BLaER1 (cell line): ENCODE data around the gene RBMS1.

Experiments used
- H3K27ac ChIP-seq: shearing (Covaris generic); formaldehyde crosslinking; 2 replicates; pipeline ENCODE4 v1.8.1; 2022
- H3K27me3 ChIP-seq: shearing (Covaris generic); formaldehyde crosslinking; 2 replicates; pipeline ENCODE4 v1.8.1; 2022
- H3K36me3 ChIP-seq: shearing (Covaris generic); formaldehyde crosslinking; 2 replicates; pipeline ENCODE4 v1.8.1; 2022
- H3K4me1 ChIP-seq: shearing (Covaris generic); formaldehyde crosslinking; 2 replicates; pipeline ENCODE4 v1.8.1; 2022
- H3K4me2 ChIP-seq: shearing (Covaris generic); formaldehyde crosslinking; 2 replicates; pipeline ENCODE4 v1.8.1; 2022
- H3K4me3 ChIP-seq: shearing (Covaris generic); formaldehyde crosslinking; 2 replicates; pipeline ENCODE4 v1.8.1; 2022
- H3K9ac ChIP-seq: shearing (Covaris generic); formaldehyde crosslinking; 2 replicates; pipeline ENCODE4 v1.8.1; 2022
- H3K9me3 ChIP-seq: shearing (Covaris generic); formaldehyde crosslinking; 2 replicates; pipeline ENCODE4 v1.8.1; 2022
- H4K20me1 ChIP-seq: shearing (Covaris generic); formaldehyde crosslinking; 2 replicates; pipeline ENCODE4 v1.8.1; 2022
- Cebpa-rat ChIP-seq: shearing (Covaris generic); IDR thresholded peaks from 2 replicates; pipeline ENCODE4 v1.8.1; 2022

The RBMS1 gene

GRCh38 chr2:160471950-160472349, 21.7 kb downstream of the RBMS1 start:
- Histone ChIP-seq H3K4me3 (no peak overlapping the region), H3K27ac (no peak overlapping the region), H3K27me3 (no peaks in the 10 kb centered on the region), H3K9ac (no peak overlapping the region), H3K36me3 (no peaks in the 10 kb centered on the region), H3K9me3 (no peaks in the 10 kb centered on the region), H3K4me2 (no peak overlapping the region), H4K20me1 (no peaks in the 10 kb centered on the region), H3K4me1 (no peaks in the 10 kb centered on the region)
- TF ChIP-seq Cebpa-rat: no peak

- Histone ChIP-seq H3K27ac (no peak overlapping the region), H3K9me3 (no peaks in the 10 kb centered on the region), H4K20me1 (no peaks in the 10 kb centered on the region), H3K9ac (no peak overlapping the region), H3K4me1 (no peaks in the 10 kb centered on the region), H3K27me3 (no peaks in the 10 kb centered on the region), H3K36me3 (no peaks in the 10 kb centered on the region), H3K4me3 (no peak overlapping the region), H3K4me2 (no peak overlapping the region)
- no peak for TF ChIP-seq Cebpa-rat
Measured at GRCh38 chr2:160469621-160470204, 23.9 kb downstream of the RBMS1 start.

- H3K36me3 ChIP-seq: no peaks in the 10 kb centered on the region
- H4K20me1 ChIP-seq: no peaks in the 10 kb centered on the region
- no peaks in the 10 kb centered on the region for H3K4me1 ChIP-seq
- TF ChIP-seq Cebpa-rat: no peak
- H3K4me3 ChIP-seq: no peak overlapping the region
- no peak overlapping the region for H3K27ac ChIP-seq
- H3K9me3 ChIP-seq: no peaks in the 10 kb centered on the region
- H3K4me2 ChIP-seq: no peak overlapping the region
- H3K27me3 ChIP-seq: no peaks in the 10 kb centered on the region
- H3K9ac ChIP-seq: no peak overlapping the region
Measured at GRCh38 chr2:160469164-160469563, 24.4 kb downstream of the RBMS1 start.

- no peak overlapping the region for H3K9ac ChIP-seq
- no peak for TF ChIP-seq Cebpa-rat
- H3K27ac ChIP-seq: no peak overlapping the region
- no peak overlapping the region for H3K4me2 ChIP-seq
- no peaks in the 10 kb centered on the region for H4K20me1 ChIP-seq
- no peaks in the 10 kb centered on the region for H3K4me1 ChIP-seq
- no peaks in the 10 kb centered on the region for H3K9me3 ChIP-seq
- H3K4me3 ChIP-seq: no peak overlapping the region
- no peaks in the 10 kb centered on the region for H3K27me3 ChIP-seq
- no peaks in the 10 kb centered on the region for H3K36me3 ChIP-seq
Measured at GRCh38 chr2:160467086-160467485, 26.5 kb downstream of the RBMS1 start.

- Histone ChIP-seq H3K4me1 (no peaks in the 10 kb centered on the region), H3K27ac (no peak overlapping the region), H4K20me1 (no peaks in the 10 kb centered on the region), H3K27me3 (no peaks in the 10 kb centered on the region), H3K9me3 (no peaks in the 10 kb centered on the region), H3K9ac (no peak overlapping the region), H3K4me2 (no peak overlapping the region), H3K4me3 (no peak overlapping the region), H3K36me3 (no peaks in the 10 kb centered on the region)
- TF ChIP-seq Cebpa-rat: no peak
Measured at GRCh38 chr2:160465406-160465805, 28.2 kb downstream of the RBMS1 start.

- Histone ChIP-seq H3K9ac (no peak overlapping the region), H3K36me3 (no peaks in the 10 kb centered on the region), H3K27ac (no peak overlapping the region), H3K4me3 (no peak overlapping the region), H3K4me2 (no peak overlapping the region), H3K4me1 (no peaks in the 10 kb centered on the region), H3K27me3 (no peaks in the 10 kb centered on the region), H4K20me1 (no peaks in the 10 kb centered on the region), H3K9me3 (no peaks in the 10 kb centered on the region)
- no peak; the same call in 1 of the 2 replicates for TF ChIP-seq Cebpa-rat
Measured at GRCh38 chr2:160465002-160465401, 28.6 kb downstream of the RBMS1 start.

GRCh38 chr2:160464017-160464416, 29.6 kb downstream of the RBMS1 start:
- H3K4me2 ChIP-seq: no peak overlapping the region

GRCh38 chr2:160463245-160463644, 30.4 kb downstream of the RBMS1 start:
- no peak overlapping the region for H3K27ac ChIP-seq
- no peaks in the 10 kb centered on the region for H3K27me3 ChIP-seq
- no peaks in the 10 kb centered on the region for H3K36me3 ChIP-seq
- no peaks in the 10 kb centered on the region for H3K9me3 ChIP-seq
- no peak overlapping the region for H3K4me3 ChIP-seq
- no peaks in the 10 kb centered on the region for H3K4me1 ChIP-seq
- H4K20me1 ChIP-seq: no peaks in the 10 kb centered on the region
- no peak overlapping the region for H3K9ac ChIP-seq
- TF ChIP-seq Cebpa-rat: no peak
- H3K4me2 ChIP-seq: no peak overlapping the region

More at GRCh38 chr2:160464017-160464416, 29.6 kb downstream of the RBMS1 start:
- Histone ChIP-seq H3K4me1 (no peaks in the 10 kb centered on the region), H3K27ac (no peak overlapping the region), H3K4me3 (no peak overlapping the region), H4K20me1 (no peaks in the 10 kb centered on the region), H3K27me3 (no peaks in the 10 kb centered on the region), H3K9ac (no peak overlapping the region), H3K9me3 (no peaks in the 10 kb centered on the region), H3K36me3 (no peaks in the 10 kb centered on the region)
- TF ChIP-seq Cebpa-rat: no peak

GRCh38 chr2:160460333-160460731, 33.3 kb downstream of the RBMS1 start:
- Histone ChIP-seq H3K4me3 (no peak overlapping the region), H4K20me1 (no peaks in the 10 kb centered on the region), H3K9ac (no peak overlapping the region), H3K27ac (no peak overlapping the region), H3K9me3 (no peaks in the 10 kb centered on the region), H3K27me3 (no peaks in the 10 kb centered on the region), H3K36me3 (no peaks in the 10 kb centered on the region), H3K4me1 (no peaks in the 10 kb centered on the region), H3K4me2 (no peak overlapping the region)
- TF ChIP-seq Cebpa-rat: no peak

- no peaks in the 10 kb centered on the region for H3K36me3 ChIP-seq
- no peaks in the 10 kb centered on the region for H3K27me3 ChIP-seq
- no peak overlapping the region for H3K4me3 ChIP-seq
- TF ChIP-seq Cebpa-rat: no peak
- H3K27ac ChIP-seq: no peak overlapping the region
- no peaks in the 10 kb centered on the region for H4K20me1 ChIP-seq
- H3K9me3 ChIP-seq: no peaks in the 10 kb centered on the region
- H3K9ac ChIP-seq: no peak overlapping the region
- no peaks in the 10 kb centered on the region for H3K4me1 ChIP-seq
- no peak overlapping the region for H3K4me2 ChIP-seq
Measured at GRCh38 chr2:160459538-160460332, 33.9 kb downstream of the RBMS1 start.
